ENCODE results near the gene PFDN5.

The PFDN5 gene

DNA sequence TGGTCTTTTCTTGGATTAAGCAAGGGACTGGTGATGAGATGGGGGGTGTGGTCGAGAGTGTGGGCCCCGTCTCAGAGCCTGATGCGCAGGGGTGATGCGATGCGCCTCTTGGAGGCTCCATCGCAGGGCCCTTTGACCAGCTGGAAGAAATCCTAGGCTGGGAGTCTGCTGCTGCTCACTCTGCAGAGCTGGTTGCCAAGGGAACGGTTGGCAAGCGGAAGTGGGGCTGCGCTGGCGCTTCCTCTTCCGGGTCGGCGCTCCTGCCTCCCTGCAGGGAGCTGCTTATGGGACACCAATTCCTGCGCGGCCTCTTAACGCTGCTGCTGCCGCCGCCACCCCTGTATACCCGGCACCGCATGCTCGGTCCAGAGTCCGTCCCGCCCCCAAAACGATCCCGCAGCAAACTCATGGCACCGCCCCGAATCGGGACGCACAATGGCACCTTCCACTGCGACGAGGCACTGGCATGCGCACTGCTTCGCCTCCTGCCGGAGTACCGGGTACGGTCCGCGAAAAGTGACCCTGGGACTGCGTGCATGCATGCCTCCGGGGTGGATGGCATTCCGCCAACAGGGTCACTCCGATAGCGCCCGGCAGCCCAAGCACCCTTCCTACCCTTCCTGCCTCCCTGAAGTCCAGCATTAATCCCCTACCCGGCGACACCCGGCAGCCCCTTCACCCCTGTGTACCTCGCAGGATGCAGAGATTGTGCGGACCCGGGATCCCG, 4.3 kb downstream of the PFDN5 start, which contains the start of gene MYG1:
MYG1 (plus strand) TSS at position 242 of the 727 bp plus-strand sequence; CDS start at position 285, 43 bp downstream.
- FAIRE-seq (no peak), DNase-seq (ENCODE audit: insufficient read length, low spot score) (peak; percentile 82)
- TF ChIP-seq, protein P1, sequence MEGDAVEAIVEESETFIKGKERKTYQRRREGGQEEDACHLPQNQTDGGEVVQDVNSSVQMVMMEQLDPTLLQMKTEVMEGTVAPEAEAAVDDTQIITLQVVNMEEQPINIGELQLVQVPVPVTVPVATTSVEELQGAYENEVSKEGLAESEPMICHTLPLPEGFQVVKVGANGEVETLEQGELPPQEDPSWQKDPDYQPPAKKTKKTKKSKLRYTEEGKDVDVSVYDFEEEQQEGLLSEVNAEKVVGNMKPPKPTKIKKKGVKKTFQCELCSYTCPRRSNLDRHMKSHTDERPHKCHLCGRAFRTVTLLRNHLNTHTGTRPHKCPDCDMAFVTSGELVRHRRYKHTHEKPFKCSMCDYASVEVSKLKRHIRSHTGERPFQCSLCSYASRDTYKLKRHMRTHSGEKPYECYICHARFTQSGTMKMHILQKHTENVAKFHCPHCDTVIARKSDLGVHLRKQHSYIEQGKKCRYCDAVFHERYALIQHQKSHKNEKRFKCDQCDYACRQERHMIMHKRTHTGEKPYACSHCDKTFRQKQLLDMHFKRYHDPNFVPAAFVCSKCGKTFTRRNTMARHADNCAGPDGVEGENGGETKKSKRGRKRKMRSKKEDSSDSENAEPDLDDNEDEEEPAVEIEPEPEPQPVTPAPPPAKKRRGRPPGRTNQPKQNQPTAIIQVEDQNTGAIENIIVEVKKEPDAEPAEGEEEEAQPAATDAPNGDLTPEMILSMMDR (IDR thresholded peaks at IDR 0.05; ENCODE audit: insufficient read depth, missing control alignments): no peak

DNA sequence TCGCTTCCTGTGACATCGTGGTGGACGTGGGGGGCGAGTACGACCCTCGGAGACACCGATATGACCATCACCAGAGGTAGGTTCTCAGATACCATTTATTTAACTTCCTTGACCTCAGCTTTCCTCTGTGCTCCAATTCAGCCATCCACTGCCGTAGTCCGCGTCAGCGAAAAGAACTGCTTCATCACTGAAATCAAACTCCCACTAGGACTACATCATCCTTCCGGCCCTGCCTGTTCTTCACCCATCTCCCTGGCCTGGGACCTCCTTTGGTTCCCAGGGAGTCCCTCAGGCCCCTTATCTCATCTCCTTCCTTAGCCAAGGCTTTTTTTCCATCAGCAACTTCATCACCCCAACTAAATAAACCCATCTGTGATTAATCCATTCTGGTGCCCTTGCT, 4.8 kb downstream of the PFDN5 start:
- DNase-seq (ENCODE audit: insufficient read length, low spot score) (no peak), FAIRE-seq (no peak)
- TF ChIP-seq, protein P1 (IDR thresholded peaks at IDR 0.05; ENCODE audit: insufficient read depth, missing control alignments): no peak

- TF ChIP-seq, protein P1 (IDR thresholded peaks at IDR 0.05; ENCODE audit: insufficient read depth, missing control alignments): no peak
- FAIRE-seq (no peak), DNase-seq (ENCODE audit: insufficient read length, low spot score) (no peak)
Observed at GRCh38 chr12:53302903-53303302, 7.6 kb downstream of the PFDN5 start.

DNA sequence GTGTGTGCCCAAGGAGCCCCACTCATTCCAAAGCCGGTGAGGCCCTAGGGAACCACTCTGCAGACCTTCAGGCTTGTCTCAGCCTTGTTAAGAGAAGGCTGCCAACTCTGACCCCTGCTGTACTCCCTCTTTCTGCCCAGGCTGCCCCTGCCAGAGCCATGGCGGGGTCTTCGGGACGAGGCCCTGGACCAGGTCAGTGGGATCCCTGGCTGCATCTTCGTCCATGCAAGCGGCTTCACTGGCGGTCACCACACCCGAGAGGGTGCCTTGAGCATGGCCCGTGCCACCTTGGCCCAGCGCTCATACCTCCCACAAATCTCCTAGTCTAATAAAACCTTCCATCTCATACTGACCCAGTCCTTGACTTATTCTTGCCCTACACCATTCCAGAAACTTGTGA, 11.5 kb downstream of the PFDN5 start:
- TF ChIP-seq, protein P1 (IDR thresholded peaks at IDR 0.05; ENCODE audit: insufficient read depth, missing control alignments): no peak
- no peak for DNase-seq (ENCODE audit: insufficient read length, low spot score)
- FAIRE-seq: no peak

GRCh38 chr12:53308276-53308675, 12.9 kb downstream of the PFDN5 start:
- no peak for DNase-seq (ENCODE audit: insufficient read length, low spot score)
- FAIRE-seq: no peak
- TF ChIP-seq, protein P1 (IDR thresholded peaks at IDR 0.05; ENCODE audit: insufficient read depth, missing control alignments): no peak

GRCh38 chr12:53313996-53314395, 18.7 kb downstream of the PFDN5 start:
- TF ChIP-seq, protein P1 (IDR thresholded peaks at IDR 0.05; ENCODE audit: insufficient read depth, missing control alignments): no peak
- DNase-seq (ENCODE audit: insufficient read length, low spot score) (no peak), FAIRE-seq (no peak)

Data from D721Med (cell line).